Measurements from ENCODE around the gene ONECUT1.

Gene ONECUT1

DNA sequence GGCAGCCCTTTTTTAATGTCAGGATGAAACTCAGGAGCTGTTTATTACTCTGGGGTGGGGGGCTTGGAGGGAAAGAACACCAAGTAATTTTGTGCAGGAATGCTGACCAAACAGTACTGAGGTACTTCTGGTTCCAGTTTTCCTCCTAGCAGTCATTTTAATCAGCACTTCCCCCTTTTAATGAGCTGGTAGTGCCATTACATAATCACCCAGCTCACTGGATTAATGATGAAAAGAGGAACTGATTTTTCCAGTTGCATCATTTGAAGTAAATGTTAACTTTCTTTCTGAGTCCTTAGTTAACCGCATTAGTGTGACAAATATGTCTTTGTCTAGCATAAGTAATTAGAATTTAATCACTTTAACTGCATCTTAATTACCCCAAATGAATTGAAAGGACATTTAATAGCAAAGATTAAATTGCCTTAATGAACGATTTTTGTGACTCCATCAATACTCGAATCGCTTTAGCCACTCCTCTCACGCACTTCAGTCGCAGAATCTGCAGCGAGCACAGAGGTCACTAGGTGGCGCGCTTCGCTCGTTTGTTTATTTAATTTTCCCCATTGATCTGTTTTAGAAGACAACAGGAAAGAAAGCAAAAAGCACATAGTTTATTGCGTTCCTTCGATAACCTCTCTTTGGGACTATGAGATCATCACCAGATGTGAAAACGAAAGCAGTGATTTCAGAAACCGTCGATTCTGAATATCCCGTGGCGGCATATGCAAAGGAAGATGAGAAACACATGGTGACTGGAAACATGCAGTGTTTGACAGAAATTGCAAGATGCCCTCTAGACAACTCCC lies 9.8 kb downstream of the ONECUT1 start:
- peak; percentile 74 for FAIRE-seq

DNA sequence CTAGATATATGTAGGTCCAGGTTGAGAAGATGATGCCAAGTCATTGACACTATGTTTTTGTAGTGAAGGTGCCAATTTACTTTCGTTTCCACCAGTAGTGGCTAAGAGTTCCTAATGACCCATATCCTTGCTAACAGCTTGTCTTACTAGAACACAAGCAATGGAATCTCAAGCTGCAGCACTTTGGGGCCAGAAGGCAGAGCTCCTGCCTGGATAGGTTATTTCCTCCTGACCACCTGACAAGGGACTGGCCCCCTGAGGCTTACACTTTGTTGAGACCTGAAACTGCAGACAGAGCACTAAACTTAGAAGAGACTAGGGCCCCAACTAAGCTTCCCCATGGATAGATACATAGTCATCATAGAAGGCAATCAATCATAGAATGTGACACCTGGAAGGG lies 11.7 kb downstream of the ONECUT1 start:
- FAIRE-seq, result no peak

DNA sequence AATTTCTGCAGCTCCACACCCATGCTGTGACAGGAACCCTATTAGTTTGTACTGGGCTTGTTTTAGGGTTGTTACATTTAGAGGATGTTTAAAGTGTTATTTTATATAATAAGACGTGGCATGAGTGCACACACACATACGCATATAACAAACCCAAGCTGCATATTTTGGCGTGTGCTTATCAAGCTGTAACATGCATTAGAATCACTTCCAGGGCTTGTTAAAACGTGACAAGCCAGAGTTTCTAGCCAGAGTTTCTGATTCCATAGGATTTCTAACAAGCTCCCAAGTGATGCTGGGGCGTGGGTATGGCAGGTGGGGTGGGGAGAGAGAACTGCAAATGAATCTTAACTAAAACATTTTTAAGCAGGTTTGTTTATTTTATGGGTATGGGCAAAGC lies 17.4 kb downstream of the ONECUT1 start:
- no peak for FAIRE-seq

GRCh38 chr15:52765785-52766184 lies 24.4 kb downstream of the ONECUT1 start:
- no peak for FAIRE-seq

DNA sequence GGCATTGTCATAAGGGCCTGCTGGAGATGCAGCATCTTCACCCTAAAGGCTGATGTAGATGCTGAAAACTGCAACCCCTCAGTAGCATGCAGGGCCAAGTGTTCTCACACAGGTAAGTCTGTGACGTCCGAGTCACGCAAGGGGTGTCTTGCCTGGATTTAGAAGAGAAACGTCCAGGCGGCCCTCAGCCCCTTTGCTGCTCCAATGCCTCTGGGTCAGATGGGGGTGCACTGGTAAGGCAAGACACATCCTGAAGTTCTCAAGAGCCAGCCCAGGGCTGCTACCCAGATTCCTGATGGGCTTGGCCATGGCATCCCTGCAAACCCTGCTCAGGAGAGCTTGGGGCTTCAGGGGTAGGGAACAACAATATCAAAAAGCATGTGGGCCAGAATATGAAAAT lies 25.4 kb downstream of the ONECUT1 start:
- FAIRE-seq, result no peak

DNA sequence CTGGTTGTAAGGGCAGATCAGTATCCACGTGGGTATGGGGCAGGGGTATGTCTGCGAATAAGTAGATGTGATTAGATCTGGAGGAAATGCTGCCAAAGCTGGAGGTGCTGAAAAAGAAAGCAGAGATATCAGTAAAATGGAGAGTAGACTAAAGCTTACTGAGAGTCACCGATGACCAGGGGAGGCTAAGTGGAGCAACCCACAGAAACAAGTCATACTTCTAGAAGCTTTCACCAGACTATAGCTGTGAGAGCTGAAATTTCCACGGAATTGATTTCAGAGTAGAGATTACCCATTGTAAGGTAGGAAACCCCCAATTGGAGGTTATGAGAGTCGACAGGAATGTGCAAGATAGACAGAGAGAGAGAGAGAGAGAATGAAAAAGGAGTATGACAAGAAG lies 27.5 kb downstream of the ONECUT1 start:
- no peak for FAIRE-seq

DNA sequence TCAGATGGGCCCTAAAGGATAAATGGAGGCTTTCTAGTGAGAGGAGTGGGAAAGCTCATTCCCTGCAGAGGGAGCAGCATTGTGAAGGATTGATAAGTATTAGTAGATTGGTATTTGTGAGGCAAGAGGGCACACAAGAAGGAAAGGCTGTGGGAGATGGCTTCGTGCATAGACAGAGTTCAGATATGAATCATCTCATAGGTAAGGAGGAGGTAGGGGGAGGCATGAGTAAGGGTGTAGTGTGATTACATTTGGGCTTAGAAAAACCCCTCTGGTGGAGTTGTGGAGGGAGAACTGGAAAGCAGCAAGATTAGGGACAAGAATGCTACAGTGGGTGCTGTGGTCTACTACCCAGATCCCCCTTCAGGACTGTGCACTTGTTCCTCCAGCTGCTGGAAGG lies 29.6 kb downstream of the ONECUT1 start:
- FAIRE-seq, result no peak

DNA sequence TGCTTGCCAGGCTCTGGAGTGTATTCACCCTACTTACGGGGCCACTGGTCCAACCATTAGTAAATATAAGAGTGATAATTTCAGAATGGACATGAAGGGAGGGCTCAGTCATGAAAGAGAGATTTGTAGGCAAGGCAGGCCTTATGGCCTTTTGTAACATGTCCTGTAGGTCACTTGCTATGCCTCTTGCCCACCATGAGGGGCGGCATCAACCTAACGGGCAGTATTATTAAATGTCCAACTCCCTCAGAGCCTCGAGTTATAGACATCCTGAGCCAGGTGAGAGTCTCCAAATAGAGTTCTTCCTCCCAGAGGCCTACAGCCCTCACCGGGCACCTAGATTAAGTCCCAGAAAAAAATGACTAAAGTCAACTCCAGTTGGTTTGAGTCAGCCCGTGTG lies 30.2 kb downstream of the ONECUT1 start:
- no peak for FAIRE-seq

DNA sequence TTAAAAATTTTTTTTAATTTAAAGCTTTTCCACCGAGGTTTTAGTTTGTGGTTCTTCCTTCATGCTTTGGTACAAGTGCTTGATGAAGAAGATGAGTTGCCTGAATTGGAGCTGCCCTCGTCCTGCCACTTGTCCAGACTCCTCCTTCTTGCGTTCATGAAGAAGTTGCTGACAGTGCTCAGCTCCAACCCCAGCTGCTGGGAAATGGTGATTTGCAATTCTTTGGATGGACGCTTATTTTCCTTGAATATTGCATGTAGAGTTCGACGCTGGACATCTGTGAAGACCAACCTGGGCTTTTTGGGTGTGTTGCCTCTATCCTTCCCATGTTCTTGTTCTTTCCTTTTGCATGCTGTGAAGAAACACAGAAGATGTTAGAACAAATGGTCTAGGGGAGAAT lies 32.6 kb downstream of the ONECUT1 start:
- no peak for FAIRE-seq

DNA sequence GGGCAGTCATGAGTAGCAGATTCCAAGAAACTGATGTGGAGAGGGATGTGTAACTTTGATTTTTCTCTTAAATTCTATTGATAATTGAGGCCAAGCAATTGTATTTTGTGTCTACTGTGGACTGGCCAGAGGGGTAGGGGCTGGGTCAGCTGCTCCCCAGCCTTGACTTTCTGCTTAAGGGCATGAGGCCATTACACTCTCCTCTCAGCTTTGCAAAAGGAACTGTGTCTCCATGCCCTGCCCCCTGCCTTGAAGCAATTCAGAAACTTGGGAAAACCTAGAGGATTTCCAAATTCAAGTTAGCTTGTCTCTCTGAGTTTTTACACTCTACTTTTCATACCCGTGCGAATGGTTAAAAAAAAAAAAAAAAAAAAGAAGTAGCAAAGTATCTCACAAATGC lies 38.6 kb downstream of the ONECUT1 start:
- no peak for FAIRE-seq

DNA sequence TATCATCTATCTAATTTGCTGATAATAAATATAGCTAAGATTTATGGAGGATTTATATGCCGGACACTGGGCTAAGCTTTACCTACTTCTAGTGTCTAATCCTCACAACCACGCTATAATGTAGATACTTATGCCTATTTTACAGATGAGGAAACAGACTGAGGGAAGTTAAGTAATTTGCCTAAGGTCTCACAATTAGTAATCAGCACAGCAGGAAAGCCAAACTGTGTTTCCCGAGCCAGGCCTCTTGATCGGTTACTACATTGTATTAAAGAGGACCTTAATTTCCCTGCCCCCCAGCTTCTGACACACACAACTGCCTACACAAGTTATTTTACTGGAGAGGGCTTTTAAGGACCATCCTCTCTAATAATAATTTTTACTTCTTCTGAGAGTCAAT lies 40.9 kb downstream of the ONECUT1 start:
- FAIRE-seq, result no peak

- no peak for FAIRE-seq
These were observed 43.9 kb downstream of the ONECUT1 start for GRCh38 chr15:52746162-52746757.

DNA sequence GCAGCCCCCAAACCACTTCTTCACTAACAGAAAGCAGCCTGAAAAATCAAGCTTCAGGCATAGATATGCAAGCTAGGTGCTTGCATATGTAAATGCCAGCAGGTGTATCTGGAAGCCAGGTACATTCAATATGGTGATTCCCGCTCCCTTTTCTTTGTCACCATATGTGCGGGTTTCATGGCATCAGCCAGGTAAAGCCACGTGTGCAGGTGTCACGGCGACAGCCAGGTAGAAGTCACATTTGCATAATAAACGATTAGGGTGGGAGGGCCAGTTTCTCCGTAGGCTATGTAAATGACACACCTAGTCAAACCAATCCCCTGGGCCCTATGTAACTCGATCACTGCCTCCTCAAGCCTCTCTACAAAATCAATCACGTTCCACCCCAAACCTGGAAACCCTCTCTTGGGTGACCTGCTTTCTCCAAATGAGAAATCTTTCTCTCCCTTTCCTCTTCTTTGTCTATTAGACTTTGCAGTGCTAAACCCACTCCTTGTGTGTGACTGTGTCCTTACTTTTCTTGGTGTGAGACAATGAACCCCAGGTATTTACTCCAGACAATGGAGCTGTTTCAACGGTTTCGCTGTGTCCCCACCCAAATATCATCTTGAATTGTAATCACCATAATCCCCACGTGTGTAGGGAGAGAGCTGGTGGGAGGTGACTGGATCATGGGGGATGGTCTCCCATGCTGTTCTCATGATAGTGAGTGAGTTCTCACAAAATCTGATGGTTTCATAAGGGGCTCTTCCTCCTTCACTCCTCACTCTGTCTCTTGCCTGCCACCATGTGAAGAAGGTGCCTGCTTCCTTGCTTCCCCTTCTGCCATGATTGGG lies 44.6 kb downstream of the ONECUT1 start:
- FAIRE-seq, result no peak

- no peak for FAIRE-seq
These were observed 51.8 kb downstream of the ONECUT1 start for GRCh38 chr15:52738311-52738710.

GRCh38 chr15:52737720-52738119 lies 52.4 kb downstream of the ONECUT1 start:
- no peak for FAIRE-seq

- FAIRE-seq, result peak; percentile 15
These were observed 54.7 kb downstream of the ONECUT1 start for GRCh38 chr15:52735231-52736089.

- no peak for FAIRE-seq
These were observed 55.8 kb downstream of the ONECUT1 start for GRCh38 chr15:52734329-52734728.

DNA sequence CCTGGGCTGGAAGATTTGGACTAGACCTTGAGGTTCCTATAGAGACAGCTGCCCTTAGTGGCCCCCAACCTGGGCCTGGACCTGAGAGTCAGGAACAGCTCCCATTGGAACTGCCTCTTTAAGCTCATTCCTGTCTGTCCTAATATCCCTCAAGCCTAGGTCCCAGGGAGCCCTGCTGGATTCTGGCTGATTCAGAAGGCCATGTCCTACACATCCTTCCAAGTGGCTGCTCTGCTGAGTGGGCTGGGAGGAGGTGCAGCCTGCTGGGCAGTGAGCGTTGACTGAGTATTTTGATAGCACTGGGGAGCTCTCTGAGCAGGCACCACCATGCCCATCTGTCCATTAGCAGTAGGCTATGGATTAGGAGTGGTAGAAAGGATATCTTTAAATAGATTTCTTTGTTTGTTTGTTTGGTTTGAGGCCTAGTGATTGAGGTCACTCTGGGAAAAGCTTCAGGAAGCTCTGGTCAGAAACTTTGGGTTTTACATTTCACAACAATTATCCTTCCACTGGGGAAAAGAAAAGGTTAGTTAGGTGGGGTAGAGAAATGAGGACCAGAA lies 56.4 kb downstream of the ONECUT1 start:
- no peak for FAIRE-seq

DNA sequence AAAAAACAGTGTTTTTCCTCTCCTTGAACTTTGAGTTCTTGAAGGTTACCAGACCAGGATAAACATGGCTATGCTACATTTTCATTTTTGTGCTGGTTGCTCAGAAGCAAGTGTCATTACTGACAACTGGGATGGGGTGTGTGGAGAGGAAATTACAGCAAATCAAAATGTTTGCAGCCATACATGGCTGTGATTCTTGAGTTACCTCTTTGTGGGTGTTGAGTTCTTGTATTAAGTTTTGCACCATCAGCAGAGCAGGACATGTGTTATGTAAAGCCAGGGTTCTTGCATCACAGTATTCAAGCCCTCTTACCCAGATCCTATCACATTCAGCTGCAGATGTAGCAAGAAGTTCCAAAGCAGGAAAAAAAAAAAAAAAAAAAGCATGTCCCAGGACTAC lies 57.0 kb downstream of the ONECUT1 start:
- no peak for FAIRE-seq

- no peak for FAIRE-seq
These were observed 57.6 kb downstream of the ONECUT1 start for GRCh38 chr15:52732551-52732950.

- no peak for FAIRE-seq
These were observed 58.2 kb downstream of the ONECUT1 start for GRCh38 chr15:52731732-52732470.

- no peak for FAIRE-seq
These were observed 59.1 kb downstream of the ONECUT1 start for GRCh38 chr15:52731004-52731403.

Data from endometrium (tissue), 2 donors.